Stimulated activated CD4-positive, alpha-beta T cell treated with anti-CD3 and anti-CD28 coated beads, Interleukin-15, amount 100 ng/mL, for 1 hour (primary cell): ENCODE results near the gene ST6GALNAC5.

Experiments used
- DNase-seq, 2 donors: peaks; one replicate each; pipeline ENCODE4 v3.0.0-alpha.2; 2020; ENCODE audit warnings: low read depth in 1 of 2, low spot score in 1 of 2

ST6GALNAC5 gene

GRCh38 chr1:77096496-77097255, 229.4 kb downstream of the ST6GALNAC5 start:
- no peak for DNase-seq

DNA sequence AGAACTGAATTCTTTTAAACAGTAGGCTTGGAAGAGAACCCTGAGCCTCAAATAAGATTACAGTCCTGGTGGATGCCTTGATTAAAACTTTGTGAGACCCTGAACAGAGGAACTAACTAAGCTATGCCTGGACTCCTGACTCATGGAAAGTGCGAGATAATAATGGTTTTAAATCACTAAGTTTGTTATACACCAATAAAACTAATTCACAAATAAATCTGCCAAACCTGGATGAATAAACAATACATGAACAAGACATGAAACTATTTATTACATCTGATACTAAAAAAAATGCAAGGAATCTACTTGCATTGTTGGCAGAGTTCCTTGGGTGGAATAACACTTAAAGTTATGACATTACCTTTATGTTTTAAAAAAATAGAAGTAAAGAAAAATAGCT, 233.6 kb downstream of the ST6GALNAC5 start:
- DNase-seq = no peak

GRCh38 chr1:77103486-77103885, 236.2 kb downstream of the ST6GALNAC5 start:
- no peak for DNase-seq

GRCh38 chr1:77104672-77105071, 237.4 kb downstream of the ST6GALNAC5 start:
- DNase-seq = no peak
